Cortex of kidney (tissue), 1 donor: Measurements from ENCODE around the gene TFG.

Source experiments
- DNase-seq: peaks from one replicate; lab custom pipeline; 2025; lab: John Stamatoyannopoulos, UW

Gene TFG

DNA sequence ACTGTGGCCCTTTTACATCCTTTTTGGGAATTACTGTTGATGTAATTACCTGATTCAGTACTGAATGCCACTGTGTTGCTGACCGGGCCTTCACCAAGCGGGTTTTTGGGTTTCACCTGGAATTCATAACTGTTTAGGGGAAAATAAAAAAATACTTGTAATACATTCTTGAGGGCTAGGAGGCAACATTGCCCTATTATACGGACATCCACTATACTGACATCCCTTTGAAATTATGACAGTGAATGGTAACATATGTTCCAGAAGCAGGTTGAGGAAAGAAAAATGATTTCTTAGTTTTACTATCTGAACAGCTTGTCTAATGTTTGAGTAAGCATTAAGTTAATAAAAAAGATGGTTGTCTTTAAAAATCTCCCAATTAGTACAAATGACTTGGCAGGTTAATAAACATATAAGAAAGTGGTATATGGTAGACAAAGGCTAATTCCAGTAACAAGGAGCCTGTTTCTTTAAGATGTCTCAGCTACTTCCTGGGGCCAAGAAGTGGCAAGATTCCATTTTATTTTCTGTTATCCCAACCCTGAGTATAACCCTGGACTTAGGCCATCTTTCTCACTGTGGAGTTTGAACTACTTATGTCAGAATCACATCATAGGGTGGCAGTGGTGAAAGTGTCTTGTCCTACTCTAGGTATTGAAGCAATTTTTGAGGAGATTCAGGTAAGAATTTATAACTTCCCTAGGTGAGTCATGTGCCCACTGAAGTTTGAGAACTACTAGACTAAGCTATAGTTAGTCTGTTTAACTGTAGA lies 45.5 kb downstream of the TFG start:
- no peak for DNase-seq

DNA sequence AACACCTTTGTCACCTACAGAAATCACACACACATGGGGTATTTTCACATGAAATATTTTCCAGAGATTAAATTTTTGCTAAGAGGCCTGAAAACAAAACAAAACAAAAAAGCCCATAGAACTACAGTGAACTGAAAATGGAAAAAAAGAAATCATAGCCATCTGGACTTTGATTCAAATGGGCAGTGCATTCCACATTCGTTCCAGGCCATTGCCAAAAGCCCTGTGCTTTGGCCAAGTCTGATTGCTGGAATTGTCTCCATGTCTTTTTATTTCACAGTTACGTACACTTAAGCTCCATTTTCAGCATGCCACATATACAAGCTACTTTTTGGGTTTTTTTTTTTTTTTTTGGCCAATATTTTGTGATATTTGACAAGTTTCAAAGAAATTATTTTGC lies 47.1 kb downstream of the TFG start:
- no peak for DNase-seq

DNA sequence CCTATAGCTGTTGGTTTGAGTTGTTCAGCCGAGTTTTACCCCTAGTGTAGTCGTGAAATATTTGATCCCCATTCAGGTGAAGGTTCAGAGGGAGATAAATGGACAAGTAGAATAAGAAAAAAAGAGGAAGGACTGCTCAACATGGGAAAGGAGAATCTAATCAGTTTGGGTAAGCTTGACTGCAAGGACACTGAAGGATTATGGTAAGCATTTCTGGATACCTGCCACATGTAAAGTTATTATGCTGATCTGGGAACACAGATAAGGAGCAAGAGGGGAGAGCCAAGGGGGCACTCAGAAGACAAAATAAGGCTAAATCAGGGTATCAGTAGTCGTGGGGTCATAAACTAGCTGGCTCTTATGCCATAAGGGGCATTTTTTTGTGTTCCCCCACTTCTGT lies 49.9 kb downstream of the TFG start:
- no peak for DNase-seq

DNA sequence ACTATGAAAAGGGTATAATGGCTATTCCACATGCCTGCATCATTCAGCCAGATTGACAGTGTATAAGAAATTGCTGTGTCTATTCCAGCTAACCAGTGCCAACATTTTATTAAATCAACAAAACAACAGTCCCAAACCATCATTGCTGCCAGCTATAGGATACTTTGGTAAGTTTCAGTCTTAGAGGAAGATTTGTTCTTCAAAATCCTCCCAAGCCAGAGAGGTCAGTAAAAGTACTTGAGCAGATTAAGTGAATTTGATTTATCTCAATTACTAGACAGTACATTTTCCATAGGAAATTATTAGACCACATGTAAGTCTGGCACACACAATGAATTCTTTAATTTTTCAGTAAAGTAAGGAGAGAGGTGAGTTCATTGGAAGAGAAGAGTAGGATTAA lies 50.7 kb downstream of the TFG start:
- no peak for DNase-seq

DNA sequence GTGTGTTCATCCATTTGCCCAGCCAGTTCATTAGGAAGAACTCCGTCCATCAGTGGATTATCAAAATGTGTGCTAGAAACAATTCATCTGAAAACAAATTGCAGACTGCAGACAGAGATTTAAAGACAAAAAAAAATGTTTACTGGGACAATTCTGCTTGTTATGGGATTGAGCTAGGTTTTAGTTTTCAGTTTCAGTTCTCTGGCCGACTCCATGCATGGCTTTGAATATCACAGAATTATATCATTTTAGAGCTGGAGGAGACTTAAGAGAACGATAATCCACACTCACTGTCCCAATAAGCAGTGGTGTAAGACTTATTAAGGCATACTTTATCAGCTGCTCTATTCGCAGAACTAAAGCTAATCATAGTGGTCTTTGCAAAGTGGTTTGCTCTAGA lies 51.1 kb downstream of the TFG start:
- DNase-seq: no peak

DNA sequence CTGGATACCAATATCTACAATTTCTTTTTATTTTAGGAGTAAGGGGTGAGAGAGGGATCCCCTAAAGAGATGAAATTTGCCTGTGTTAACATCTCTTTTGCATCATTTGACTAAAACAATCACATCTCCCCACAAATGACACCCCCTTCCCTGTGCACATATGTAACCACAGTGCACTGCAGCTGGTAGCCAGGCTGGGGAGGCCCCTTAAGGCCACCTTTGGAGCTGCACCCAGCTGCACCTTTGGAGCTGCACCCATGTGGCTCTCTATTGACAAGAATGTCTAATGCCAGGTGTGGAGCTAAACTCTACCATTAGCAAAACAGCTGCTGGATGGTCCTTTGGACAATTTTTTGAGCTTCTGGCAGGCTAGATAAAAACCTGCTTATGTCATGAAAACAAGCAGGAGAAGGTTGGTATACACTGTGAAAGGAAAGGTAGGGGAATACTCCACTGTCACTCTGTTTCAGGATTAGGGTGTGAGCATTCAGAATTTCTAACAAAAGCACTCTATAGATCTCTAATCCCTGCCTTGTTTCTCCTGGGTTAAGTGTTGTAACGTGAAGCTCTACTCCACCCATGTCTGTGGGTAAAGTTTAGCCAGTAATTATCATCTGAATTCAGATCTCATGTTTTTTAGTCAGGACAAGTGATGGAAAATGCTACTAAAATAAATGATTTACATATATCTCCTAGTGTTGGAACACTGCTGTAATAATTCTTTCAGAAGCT lies 52.1 kb downstream of the TFG start:
- DNase-seq: no peak

DNA sequence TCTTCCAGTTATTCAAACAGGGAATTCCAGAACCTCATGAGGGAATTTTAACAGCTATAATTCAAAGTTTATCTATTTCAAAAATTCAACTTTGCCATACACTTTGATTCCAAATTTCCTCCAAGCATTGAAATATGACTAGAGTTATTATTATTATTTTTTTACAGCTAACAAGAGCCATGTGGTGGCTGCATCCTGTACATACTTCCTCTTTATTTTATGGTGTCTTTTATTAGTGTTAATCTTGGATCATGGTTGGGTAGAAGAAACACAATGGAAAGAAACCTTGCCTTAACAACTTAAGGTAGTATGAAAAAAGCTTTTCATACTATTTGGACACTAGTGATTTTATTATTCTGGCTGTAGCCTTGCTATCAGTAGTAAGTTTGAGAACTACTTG lies 52.7 kb downstream of the TFG start:
- DNase-seq: no peak

DNA sequence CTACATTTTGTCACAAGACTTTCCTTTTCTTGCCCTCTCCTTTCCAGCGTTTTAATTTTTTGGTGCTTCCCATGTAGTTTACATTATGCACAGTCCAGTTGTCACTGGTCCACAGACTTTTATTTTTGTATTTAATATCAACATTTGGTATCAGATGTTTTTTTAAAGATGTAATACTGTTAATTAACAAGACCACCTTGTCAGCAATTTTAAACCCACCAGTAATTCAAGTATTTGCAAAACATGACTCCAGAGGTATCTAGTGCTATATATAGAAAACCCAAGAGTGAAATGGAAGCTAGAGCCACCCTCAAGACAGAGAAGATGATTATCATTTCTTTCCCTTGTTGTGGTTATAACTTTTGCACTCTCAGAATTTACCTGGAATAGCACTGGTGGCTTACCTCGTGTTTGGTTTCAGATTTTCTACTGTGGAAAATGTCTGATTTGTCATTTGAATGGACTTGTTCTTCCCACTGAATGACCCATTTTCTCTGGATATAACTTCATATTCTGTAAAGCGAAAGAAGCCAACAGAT lies 56.2 kb downstream of the TFG start:
- DNase-seq: no peak

DNA sequence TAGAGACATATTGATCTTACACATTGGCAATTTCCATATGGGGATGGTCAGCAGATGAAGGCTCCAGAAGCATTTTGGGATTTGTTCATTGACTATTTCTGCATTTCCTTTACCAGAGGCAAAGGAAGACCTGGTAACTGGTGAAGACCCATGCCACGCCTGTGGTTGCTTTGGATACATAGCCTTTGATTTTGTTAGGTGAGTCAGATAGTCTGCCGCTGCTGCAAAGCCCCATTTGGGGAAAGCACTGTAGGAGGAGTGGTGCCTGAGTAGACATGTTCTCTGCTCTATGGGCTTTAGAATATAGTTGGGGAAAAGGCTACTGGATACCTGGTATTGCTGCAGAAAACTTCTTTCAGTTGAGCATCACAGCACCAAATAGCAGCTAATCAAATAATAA lies 56.8 kb downstream of the TFG start:
- DNase-seq: no peak

DNA sequence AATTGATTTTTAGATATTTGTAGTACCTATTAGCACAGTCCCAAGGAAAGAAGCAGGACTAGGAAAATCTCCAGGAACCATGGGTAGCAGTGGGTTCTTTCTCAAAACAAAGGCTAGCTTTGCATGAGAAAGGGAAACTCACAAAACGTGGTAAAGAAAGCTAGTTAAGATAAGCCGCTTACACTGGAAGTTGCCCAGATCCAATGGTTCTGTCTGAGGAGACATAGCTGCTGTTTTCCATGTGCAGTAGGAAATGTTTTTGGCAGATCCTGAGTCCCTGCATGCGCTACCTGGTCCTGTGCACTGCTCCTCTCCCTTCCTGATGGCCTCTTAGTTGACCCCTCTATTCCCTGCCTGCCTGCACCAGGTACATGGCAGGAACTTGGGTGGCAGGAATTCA lies 60.4 kb downstream of the TFG start:
- DNase-seq: no peak

DNA sequence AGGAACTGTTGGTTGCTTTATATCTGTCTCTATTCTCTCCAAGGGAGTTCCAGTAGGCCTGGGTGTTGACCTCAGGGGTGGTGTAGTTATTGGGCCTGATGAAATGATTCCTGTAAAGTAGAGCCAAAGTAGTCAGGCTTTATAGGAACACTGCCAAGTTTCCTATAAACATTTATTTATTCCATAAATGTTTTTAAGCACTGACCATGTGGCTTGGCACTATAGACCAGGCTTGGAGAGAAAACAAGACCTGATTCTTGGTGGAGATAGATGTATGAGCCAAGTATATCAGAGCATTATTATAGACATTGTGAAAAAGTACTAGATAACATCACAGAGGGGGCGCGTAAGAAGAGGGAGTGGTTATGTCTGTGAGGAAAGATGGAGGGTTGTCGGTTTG lies 65.9 kb downstream of the TFG start:
- DNase-seq: no peak

DNA sequence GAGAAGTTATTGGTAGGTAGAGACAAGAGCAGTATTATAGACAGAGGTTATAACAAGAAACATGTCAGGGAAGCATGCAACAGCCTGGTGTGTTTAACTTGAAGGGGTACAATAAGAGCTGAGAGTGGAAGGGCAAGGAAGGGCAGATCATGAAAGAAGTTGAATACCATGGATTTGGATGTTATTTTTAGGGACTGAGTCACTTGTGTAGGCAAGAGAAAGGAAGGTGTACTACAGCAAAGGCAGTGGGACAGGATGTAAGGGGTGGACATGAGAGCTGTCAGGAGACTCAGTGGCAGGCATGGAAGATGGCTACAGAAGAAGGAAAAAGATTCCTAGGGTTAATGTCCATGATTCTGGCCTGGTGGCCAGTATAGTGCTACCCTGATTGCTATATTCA lies 66.4 kb downstream of the TFG start:
- DNase-seq: no peak

DNA sequence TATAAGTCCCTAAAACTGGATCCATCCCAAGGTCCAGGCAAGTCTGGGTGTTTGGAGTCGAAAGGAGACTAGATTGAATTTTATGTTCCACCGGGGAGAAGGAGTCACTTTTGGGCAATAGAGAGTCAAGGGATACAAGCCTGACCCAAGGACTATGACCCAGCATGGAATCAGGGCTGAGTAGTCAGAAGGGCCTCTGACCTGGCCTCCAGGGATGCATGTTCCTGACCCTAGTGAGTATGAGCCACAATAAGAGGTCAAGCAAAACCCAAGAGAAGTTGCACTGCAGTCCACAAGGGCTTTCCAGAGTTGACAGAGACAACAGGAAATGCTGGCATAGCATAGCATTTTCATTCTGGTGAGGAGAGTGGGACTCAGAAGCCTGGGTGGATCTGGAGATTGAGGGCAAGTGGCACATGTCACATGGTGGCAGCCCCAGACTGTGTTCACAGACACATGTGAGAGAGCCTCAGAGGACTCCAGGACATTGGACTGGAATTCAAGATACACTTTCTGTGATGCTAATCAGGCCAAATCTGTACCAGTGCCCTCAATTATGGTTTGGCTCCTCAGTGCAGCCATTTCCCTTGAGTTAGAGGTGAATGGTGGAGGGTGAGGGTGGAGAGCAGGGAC lies 66.9 kb downstream of the TFG start:
- no peak for DNase-seq

DNA sequence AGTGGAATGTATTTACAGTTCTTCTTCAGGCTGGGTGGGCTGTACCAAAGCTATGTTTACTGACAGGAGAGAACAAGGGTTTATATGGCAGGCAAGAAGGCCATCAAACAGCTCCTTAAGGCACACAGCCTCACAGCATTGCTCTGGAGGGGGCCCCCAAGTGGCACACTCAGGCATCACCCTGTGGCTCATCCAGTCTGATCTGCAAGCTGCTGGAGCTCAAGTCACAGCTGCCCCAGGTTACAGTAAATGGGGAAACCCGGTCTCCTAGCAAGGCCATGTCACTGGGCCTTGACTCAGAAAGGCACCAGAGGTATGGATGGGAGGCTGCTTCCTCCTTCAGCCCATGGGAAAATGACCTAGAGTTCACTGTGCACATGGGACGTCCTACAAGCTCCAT lies 67.5 kb downstream of the TFG start:
- DNase-seq: no peak

DNA sequence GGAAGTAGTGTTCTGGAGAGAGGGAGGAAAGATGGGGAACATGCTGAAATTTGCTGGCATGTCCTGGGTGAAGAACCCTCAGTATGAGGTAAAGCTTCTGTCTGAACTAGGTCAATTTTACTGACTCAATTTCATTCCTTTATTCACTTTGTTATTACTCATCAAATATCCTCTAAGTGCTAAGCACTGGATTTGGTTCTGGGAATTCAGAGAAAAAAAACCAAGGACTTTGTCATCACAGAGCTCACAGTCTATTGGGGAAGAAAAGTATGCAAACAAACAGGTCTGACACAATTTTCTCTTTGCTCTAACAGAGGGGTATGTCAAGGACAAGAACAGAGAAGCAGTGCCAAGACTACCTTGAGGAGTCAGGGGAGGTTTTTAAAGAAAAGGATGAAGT lies 68.0 kb downstream of the TFG start:
- no peak for DNase-seq

DNA sequence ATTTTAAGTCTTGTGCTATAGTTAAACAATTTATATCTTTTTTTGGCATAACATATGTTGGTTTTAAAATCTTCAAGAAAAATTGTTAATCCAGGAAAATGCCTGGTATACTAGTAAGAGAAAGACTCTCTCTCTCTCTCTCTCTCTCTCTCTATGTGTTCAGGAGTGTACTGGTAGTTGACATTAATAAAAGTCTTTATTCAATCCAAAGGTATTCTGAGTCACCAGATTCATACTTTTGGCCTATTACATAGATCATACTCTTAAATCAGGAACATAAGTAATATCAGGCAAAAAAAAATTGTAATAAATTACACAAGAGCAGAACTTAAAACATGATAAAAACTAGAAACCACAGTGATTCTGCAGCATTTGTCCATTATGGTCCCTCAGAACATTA lies 70.2 kb downstream of the TFG start:
- no peak for DNase-seq

DNA sequence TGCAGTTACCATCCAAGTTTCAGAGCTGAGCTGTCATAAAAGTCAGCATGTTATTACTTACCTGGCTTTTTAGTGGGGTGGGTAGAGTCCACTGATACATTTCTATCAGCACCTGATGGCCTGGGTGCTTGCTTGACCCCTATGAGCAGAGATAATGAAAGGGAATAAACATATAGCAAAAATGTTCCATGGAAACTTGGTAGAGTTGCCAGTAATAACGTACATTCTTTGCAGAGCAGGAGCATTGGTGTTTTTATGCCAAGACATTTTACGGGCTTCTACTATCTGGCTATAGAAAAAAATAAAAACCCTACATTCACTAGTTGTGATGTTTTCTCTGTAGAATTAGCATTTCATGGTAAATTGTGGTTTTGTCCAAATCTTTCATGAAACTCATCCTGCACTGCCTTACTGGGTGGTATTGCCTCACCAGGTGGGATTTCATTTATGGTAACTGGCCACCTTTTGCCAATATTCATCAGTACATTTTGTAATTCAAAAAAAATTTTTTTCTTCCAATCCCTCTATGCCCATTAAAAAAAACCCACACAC lies 70.9 kb downstream of the TFG start:
- DNase-seq: no peak

DNA sequence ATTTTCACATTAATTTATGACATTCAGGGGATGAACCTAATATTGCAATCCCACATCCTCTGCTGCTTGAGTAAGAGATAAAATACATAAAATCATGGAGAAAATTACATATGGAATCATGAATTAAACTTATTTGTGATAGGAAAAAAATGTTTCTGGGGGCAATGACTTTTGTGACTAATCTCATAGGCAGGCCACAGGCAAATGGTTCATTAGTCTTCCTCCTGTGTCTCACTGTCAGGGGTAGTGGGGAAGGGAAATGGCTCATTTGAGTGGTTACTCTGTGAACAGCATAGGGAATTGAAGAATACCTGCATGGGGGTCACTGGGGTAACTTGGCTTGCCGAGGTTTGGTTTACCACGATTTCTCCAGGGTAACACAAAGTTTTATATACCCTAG lies 72.0 kb downstream of the TFG start:
- no peak for DNase-seq

DNA sequence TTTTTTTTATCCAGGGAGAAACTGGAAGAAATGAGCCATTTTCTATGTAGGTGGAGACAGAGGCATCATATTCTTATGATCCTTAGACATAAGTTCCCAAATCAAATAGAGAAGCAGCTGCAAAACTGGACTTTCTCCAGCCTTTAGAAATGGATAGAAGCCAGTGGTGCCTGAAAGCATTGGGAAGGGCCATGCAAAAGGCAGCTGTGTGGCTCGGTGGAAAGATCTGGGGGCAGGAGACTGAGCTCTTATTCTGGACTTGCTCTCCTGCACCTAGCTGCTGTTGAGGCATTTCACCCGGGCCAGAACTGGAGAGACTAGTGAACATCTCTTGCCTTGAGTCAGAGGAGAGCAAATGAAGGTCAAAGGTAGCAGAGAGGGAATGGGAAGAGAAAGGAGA lies 73.1 kb downstream of the TFG start:
- DNase-seq: no peak

DNA sequence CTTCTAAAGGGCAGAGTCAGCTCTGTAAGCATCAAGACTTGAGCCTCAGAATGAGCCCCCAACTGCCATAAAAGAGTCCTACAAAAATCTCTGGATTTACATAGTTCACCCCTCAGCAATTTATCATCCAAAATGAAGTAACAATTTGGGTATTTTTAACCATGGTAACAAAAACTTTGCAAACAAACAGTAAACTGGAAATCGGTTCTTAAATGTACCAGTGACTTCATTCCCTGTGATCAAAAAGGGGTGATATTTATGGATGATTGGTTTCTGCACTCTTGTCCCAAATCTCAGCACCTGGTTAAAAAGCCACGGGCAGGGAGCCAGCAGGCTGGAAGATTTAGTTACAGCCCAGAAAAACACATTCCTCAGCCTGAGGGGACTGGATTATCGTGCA lies 73.6 kb downstream of the TFG start:
- no peak for DNase-seq

DNA sequence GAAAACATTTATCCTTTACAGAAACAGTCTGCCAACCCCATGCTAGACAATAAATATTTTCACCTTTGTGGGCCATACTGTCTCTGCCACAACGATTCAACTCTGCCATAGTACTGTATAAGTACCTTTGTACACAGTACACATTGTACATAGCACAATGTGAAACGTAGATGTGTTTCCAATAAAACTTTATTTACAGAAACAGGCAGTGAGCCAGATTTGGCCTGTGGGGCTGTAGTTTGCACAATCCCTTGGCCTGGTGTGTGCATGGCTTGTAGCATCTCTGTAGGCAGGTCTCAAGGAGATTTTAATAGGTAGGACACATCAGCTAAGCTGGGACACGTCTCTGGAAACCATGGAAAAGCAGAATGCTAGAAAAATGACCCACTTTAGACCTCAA lies 74.3 kb downstream of the TFG start:
- DNase-seq: no peak

DNA sequence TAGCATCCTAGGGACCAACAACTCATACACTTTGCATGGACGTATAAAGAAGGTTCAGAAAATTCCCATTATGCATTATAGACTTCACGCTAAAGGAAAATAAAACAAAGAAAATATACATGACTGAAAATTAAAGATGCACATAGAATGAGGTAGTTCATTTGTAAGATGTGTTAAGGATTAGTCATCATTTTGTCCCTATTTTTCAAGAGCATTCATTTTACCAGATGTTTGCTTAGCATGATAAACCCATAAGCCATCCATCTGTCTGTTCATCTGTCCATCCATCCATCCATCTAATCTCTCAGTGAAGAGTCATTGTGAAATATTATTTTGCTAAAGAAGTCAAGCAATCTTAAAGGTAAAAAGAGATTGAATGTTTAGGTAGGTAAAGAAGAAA lies 80.3 kb downstream of the TFG start:
- no peak for DNase-seq

DNA sequence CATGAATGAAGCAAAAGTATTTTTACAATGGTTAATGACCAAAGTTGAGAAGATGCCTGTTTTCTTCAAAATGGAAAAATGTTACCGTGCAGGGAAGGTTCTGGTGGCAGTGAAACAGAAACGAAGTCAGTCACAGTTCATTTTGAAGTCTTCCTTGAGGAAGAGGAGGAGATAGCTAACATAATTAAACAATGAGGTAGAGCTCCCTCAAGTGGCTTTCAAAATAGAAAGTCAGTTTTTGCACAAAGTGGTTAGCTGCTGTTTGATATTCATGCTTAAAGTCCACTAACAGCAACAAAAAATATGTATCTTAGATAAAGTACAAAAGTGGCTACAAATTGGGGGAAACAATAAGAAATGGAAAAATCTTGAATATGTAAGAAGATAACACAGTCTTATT lies 87.3 kb downstream of the TFG start:
- no peak for DNase-seq
